Measurements from ENCODE around the gene TNFSF13B.

The TNFSF13B gene

DNA sequence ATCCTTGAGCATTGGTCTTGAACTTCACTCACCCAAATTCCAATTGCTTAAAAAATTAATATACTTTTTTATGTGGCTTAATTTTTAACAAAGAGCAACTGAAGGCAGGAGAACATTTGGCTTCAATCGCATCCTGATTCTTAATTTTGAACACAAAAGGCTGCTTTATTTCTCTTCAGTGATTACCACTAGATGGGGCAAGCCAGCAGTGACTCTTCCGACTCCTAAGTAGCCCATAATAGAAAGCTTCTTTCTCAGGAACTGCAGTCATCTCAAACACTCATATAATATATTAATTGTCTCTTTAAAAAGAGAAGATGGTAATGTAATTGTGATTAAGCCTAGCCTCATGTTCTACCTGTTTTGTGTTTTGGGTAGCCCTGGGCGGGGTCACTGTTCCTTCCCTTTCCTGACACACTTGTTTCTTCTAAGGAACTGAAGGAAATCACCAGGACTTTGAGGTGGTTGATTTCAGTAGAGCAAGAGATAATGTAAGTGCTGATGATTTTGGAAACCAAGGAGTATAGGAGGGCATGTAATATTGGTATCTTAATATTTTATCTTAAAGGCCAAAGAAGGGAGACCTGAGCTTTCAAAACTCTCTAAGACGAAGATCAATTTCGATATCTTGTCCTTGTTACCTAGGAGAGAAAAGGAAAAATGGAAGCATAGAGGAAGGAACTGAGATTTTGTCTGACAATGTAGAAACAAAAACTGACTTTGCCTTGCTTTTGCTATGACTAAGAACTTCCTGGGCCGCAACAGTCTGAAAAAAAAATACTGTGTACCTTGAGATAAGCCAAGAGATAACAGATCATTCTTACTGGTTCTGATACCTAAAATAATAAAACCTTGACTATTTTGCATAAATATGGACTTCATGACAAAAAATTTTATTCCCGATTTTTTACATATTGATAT lies 73.1 kb downstream of the TNFSF13B start:
- H3K4me3 ChIP-seq (ENCODE audit: low read length) = no peak overlapping the region
- H3K79me2 ChIP-seq (ENCODE audit: control insufficient read depth, insufficient read depth, low read length) = no peaks in the 10 kb centered on the region
- no peaks in the 10 kb centered on the region for H3K36me3 ChIP-seq (ENCODE audit: control insufficient read depth, insufficient read depth, low read length)
- H3K4me1 ChIP-seq (ENCODE audit: control insufficient read depth, low read depth, low read length) = no peaks in the 10 kb centered on the region
- H3K18ac ChIP-seq (ENCODE audit: low read length) = no peak overlapping the region
- H3K23ac ChIP-seq (ENCODE audit: low read length) = no peak overlapping the region
- H3K9ac ChIP-seq (ENCODE audit: low read length) = no peak overlapping the region
- no peak overlapping the region for H2BK5ac ChIP-seq (ENCODE audit: low read length)
- H3K4ac ChIP-seq (ENCODE audit: low read depth, low read length) = no peak overlapping the region
- no peak overlapping the region for H2BK15ac ChIP-seq (replicated peaks; ENCODE audit: low read depth)
- H3K27me3 ChIP-seq (ENCODE audit: insufficient read depth, low read length, poor library complexity) = no peaks in the 10 kb centered on the region
- H3K27ac ChIP-seq (ENCODE audit: low read depth, low read length) = no peak overlapping the region
- no peak overlapping the region for H3K56ac ChIP-seq (ENCODE audit: low read length)
- no CpG with 5 or more reads among the region's 7 CpGs for WGBS (ENCODE audit: extremely low coverage, insufficient coverage, low lambda C conversion rate)
- H3K4me2 ChIP-seq (ENCODE audit: low read length) = no peak overlapping the region
- no peak overlapping the region for H2AK5ac ChIP-seq (ENCODE audit: low read length)
- no peak overlapping the region for H4K8ac ChIP-seq (ENCODE audit: low read depth, low read length)
- no peaks in the 10 kb centered on the region for H3K79me1 ChIP-seq (ENCODE audit: low read length)
- H2BK120ac ChIP-seq (ENCODE audit: low read depth, low read length) = no peak overlapping the region
- no peak overlapping the region for H4K5ac ChIP-seq (ENCODE audit: low read length)
- DNase-seq = peak; percentile 48

DNA sequence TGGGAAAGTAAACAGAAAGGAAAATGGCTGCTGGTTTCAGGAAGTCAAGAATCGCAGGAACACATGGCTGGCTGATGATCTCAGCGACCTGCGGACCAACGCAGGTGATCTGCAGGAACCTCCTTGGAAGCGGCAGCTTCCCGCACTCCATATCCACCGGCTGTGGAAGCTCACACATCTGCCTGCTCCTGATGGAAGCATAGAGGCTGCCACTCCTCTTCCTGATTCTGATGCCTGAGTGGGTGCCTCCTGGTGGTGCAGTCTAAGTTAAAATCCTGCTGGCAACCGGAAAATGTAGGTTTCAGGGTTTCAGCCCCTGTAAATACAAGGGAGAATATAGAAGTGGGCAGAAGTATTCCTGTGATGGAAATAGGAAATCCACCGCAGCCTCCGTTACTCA lies 75.5 kb downstream of the TNFSF13B start:
- Histone ChIP-seq H3K9ac (ENCODE audit: low read length) (no peak overlapping the region), H3K4me3 (ENCODE audit: low read length) (no peak overlapping the region), H2BK5ac (ENCODE audit: low read length) (no peak overlapping the region), H2BK120ac (ENCODE audit: low read depth, low read length) (no peak overlapping the region), H2AK5ac (ENCODE audit: low read length) (no peak overlapping the region), H3K4ac (ENCODE audit: low read depth, low read length) (no peak overlapping the region), H3K36me3 (ENCODE audit: control insufficient read depth, insufficient read depth, low read length) (no peaks in the 10 kb centered on the region), H3K4me1 (ENCODE audit: control insufficient read depth, low read depth, low read length) (peaks cover 1% of the 10 kb centered on the region), H3K23ac (ENCODE audit: low read length) (no peak overlapping the region), H2BK15ac (replicated peaks; ENCODE audit: low read depth) (no peak overlapping the region), H3K27ac (ENCODE audit: low read depth, low read length) (no peak overlapping the region), H3K79me2 (ENCODE audit: control insufficient read depth, insufficient read depth, low read length) (no peaks in the 10 kb centered on the region), H3K4me2 (ENCODE audit: low read length) (no peak overlapping the region), H3K18ac (ENCODE audit: low read length) (no peak overlapping the region), H3K56ac (ENCODE audit: low read length) (no peak overlapping the region), H3K27me3 (ENCODE audit: insufficient read depth, low read length, poor library complexity) (no peaks in the 10 kb centered on the region), H3K79me1 (ENCODE audit: low read length) (no peaks in the 10 kb centered on the region), H4K8ac (ENCODE audit: low read depth, low read length) (no peak overlapping the region), H4K5ac (ENCODE audit: low read length) (no peak overlapping the region)
- WGBS (ENCODE audit: extremely low coverage, insufficient coverage, low lambda C conversion rate) = no CpG with 5 or more reads among the region's 10 CpGs
- DNase-seq = peak; percentile 42

GRCh38 chr13:108346376-108346775 lies 76.9 kb downstream of the TNFSF13B start:
- Histone ChIP-seq H4K5ac (ENCODE audit: low read length) (no peak overlapping the region), H3K36me3 (ENCODE audit: control insufficient read depth, insufficient read depth, low read length) (no peaks in the 10 kb centered on the region), H3K27ac (ENCODE audit: low read depth, low read length) (no peak overlapping the region), H3K27me3 (ENCODE audit: insufficient read depth, low read length, poor library complexity) (no peaks in the 10 kb centered on the region), H3K56ac (ENCODE audit: low read length) (no peak overlapping the region), H2BK120ac (ENCODE audit: low read depth, low read length) (no peak overlapping the region), H2BK5ac (ENCODE audit: low read length) (no peak overlapping the region), H3K79me1 (ENCODE audit: low read length) (no peaks in the 10 kb centered on the region), H3K4me1 (ENCODE audit: control insufficient read depth, low read depth, low read length) (peaks cover 1% of the 10 kb centered on the region), H3K4ac (ENCODE audit: low read depth, low read length) (no peak overlapping the region), H2AK5ac (ENCODE audit: low read length) (no peak overlapping the region), H3K23ac (ENCODE audit: low read length) (no peak overlapping the region), H4K8ac (ENCODE audit: low read depth, low read length) (no peak overlapping the region), H2BK15ac (replicated peaks; ENCODE audit: low read depth) (no peak overlapping the region), H3K18ac (ENCODE audit: low read length) (no peak overlapping the region), H3K4me3 (ENCODE audit: low read length) (no peak overlapping the region), H3K9ac (ENCODE audit: low read length) (no peak overlapping the region), H3K79me2 (ENCODE audit: control insufficient read depth, insufficient read depth, low read length) (no peaks in the 10 kb centered on the region), H3K4me2 (ENCODE audit: low read length) (no peak overlapping the region)
- WGBS (ENCODE audit: extremely low coverage, insufficient coverage, low lambda C conversion rate) = no CpG with 5 or more reads among the region's 8 CpGs
- DNase-seq = peak; percentile 52

DNA sequence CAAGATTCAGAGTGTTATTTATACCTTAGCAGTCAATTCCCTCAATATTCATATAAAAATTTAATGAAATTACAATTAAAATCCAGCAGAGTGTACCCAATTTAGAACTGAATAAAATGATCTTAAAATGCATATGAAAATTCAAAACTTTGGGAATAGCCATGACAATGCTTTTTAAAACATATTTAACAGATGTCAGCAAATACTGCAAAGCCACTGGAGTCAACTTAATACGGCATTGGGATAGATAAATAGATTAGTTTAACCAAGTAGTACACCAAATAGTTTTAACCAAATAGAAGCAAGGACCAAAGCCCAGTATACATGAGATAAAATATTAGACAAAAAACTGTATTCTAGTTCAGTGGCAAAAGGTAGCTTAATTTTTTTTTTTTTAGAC lies 79.8 kb downstream of the TNFSF13B start:
- Histone ChIP-seq H4K8ac (ENCODE audit: low read depth, low read length) (no peak overlapping the region), H2BK120ac (ENCODE audit: low read depth, low read length) (no peak overlapping the region), H3K23ac (ENCODE audit: low read length) (no peak overlapping the region), H3K9ac (ENCODE audit: low read length) (no peak overlapping the region), H3K36me3 (ENCODE audit: control insufficient read depth, insufficient read depth, low read length) (no peaks in the 10 kb centered on the region), H2BK15ac (replicated peaks; ENCODE audit: low read depth) (no peak overlapping the region), H4K5ac (ENCODE audit: low read length) (no peak overlapping the region), H3K56ac (ENCODE audit: low read length) (no peak overlapping the region), H3K27ac (ENCODE audit: low read depth, low read length) (no peak overlapping the region), H3K18ac (ENCODE audit: low read length) (no peak overlapping the region), H3K4me1 (ENCODE audit: control insufficient read depth, low read depth, low read length) (peaks cover 1% of the 10 kb centered on the region), H3K4ac (ENCODE audit: low read depth, low read length) (no peak overlapping the region), H3K79me1 (ENCODE audit: low read length) (no peaks in the 10 kb centered on the region), H2BK5ac (ENCODE audit: low read length) (no peak overlapping the region), H3K79me2 (ENCODE audit: control insufficient read depth, insufficient read depth, low read length) (no peaks in the 10 kb centered on the region), H3K4me2 (ENCODE audit: low read length) (no peak overlapping the region), H3K27me3 (ENCODE audit: insufficient read depth, low read length, poor library complexity) (no peaks in the 10 kb centered on the region), H2AK5ac (ENCODE audit: low read length) (no peak overlapping the region), H3K4me3 (ENCODE audit: low read length) (no peak overlapping the region)
- WGBS (ENCODE audit: extremely low coverage, insufficient coverage, low lambda C conversion rate) = no CpG with 5 or more reads among the region's 1 CpG
- no peak for DNase-seq

- DNase-seq = no peak
- no peak overlapping the region for H4K8ac ChIP-seq (ENCODE audit: low read depth, low read length)
- no CpG with 5 or more reads among the region's 9 CpGs for WGBS (ENCODE audit: extremely low coverage, insufficient coverage, low lambda C conversion rate)
Measured at GRCh38 chr13:108350579-108350978, 81.1 kb downstream of the TNFSF13B start.

More at GRCh38 chr13:108350579-108350978, 81.1 kb downstream of the TNFSF13B start:
- Histone ChIP-seq H4K5ac (ENCODE audit: low read length) (no peak overlapping the region), H2AK5ac (ENCODE audit: low read length) (no peak overlapping the region), H2BK15ac (replicated peaks; ENCODE audit: low read depth) (no peak overlapping the region), H3K79me1 (ENCODE audit: low read length) (no peaks in the 10 kb centered on the region), H3K4me2 (ENCODE audit: low read length) (no peak overlapping the region), H3K27ac (ENCODE audit: low read depth, low read length) (no peak overlapping the region), H2BK120ac (ENCODE audit: low read depth, low read length) (no peak overlapping the region), H3K4me1 (ENCODE audit: control insufficient read depth, low read depth, low read length) (peaks cover 1% of the 10 kb centered on the region), H3K4me3 (ENCODE audit: low read length) (no peak overlapping the region), H3K18ac (ENCODE audit: low read length) (no peak overlapping the region), H3K79me2 (ENCODE audit: control insufficient read depth, insufficient read depth, low read length) (no peaks in the 10 kb centered on the region), H3K4ac (ENCODE audit: low read depth, low read length) (no peak overlapping the region), H3K9ac (ENCODE audit: low read length) (no peak overlapping the region), H2BK5ac (ENCODE audit: low read length) (no peak overlapping the region), H3K56ac (ENCODE audit: low read length) (no peak overlapping the region), H3K23ac (ENCODE audit: low read length) (no peak overlapping the region), H3K27me3 (ENCODE audit: insufficient read depth, low read length, poor library complexity) (no peaks in the 10 kb centered on the region), H3K36me3 (ENCODE audit: control insufficient read depth, insufficient read depth, low read length) (no peaks in the 10 kb centered on the region)
